Frontal cortex (tissue), 4 donors: ENCODE data around the gene SNPH. TPM values are rescaled to one million over a fixed set of nuclear protein-coding genes. Genes with fewer than 3 reads are reported as not detected.

Experiments used
- DNase-seq, 2 donors: peaks; one replicate each; pipeline ENCODE4 v3.0.0; 2012; ENCODE audit warnings: low spot score in 2 of 2
- FAIRE-seq: peaks from 2 replicates; lab custom pipeline; 2012; peaks lifted over from hg19 to GRCh38; lab: Jason Lieb, UNC
- total RNA-seq: library from RNA; depleted of rRNA; stranded (reverse); fragments of >200 nt; gene quantifications from one replicate; pipeline ENCODE4 v1.2.3, GENCODE V29; 2014
- donor health status: control.
- donor health status: control.
- donor health status: control.

Gene SNPH
- total RNA-seq, 1 donor from 2014 or later: 21.6 TPM

- FAIRE-seq: no peak
- no peak for DNase-seq
Observed at GRCh38 chr20:1320016-1320415, 53.9 kb downstream of the SNPH start.

- no peak for DNase-seq
- no peak for FAIRE-seq
Observed at GRCh38 chr20:1320902-1321653, 55.0 kb downstream of the SNPH start.

GRCh38 chr20:1321654-1321939 lies 55.5 kb downstream of the SNPH start:
- FAIRE-seq (no peak), DNase-seq (no peak)

- no peak for DNase-seq
- no peak for FAIRE-seq
Observed at GRCh38 chr20:1322511-1323245, 56.6 kb downstream of the SNPH start.

GRCh38 chr20:1323256-1323655 lies 57.2 kb downstream of the SNPH start:
- FAIRE-seq (no peak), DNase-seq (no peak)

- FAIRE-seq: no peak
Observed at GRCh38 chr20:1323830-1324597, 57.9 kb downstream of the SNPH start.

GRCh38 chr20:1324598-1325172 lies 58.6 kb downstream of the SNPH start:
- FAIRE-seq (no peak), DNase-seq (no peak)

More at GRCh38 chr20:1323830-1324597, 57.9 kb downstream of the SNPH start:
- no peak for DNase-seq

- FAIRE-seq (peak; percentile 39), DNase-seq (peak; percentile 82 to 92)
Observed at GRCh38 chr20:1325173-1326030, 59.3 kb downstream of the SNPH start.

GRCh38 chr20:1326031-1326930 lies 60.2 kb downstream of the SNPH start:
- no peak for DNase-seq
- FAIRE-seq: no peak

GRCh38 chr20:1327241-1327653 lies 61.2 kb downstream of the SNPH start:
- no peak for DNase-seq
- no peak for FAIRE-seq

GRCh38 chr20:1327827-1328679 lies 62.0 kb downstream of the SNPH start:
- FAIRE-seq (no peak), DNase-seq (no peak)

- FAIRE-seq (no peak), DNase-seq (no peak)
Observed at GRCh38 chr20:1328680-1329330, 62.7 kb downstream of the SNPH start, which contains the start of gene SDCBP2. Gene SDCBP2 (minus strand): TSS chr20:1329139. CDS start chr20:1320416, 8,723 bp downstream.

- no peak for DNase-seq
Observed at GRCh38 chr20:1330075-1330830, 64.2 kb downstream of the SNPH start.

GRCh38 chr20:1331101-1331500 lies 65.0 kb downstream of the SNPH start:
- FAIRE-seq: no peak
- DNase-seq: no peak

More at GRCh38 chr20:1330075-1330830, 64.2 kb downstream of the SNPH start:
- FAIRE-seq: no peak

- DNase-seq (no peak), FAIRE-seq (no peak)
Observed at GRCh38 chr20:1331801-1332453, 65.8 kb downstream of the SNPH start.
